T1000 (cell line): ENCODE measurements around the gene NCBP3.
"Not testable (repeated sequence)": the region's sequence is repeated elsewhere in the genome, so short reads cannot be mapped to it uniquely, and the experiment has no call there.

Source experiments
- DNase-seq: peaks from one replicate; lab custom pipeline; 2025; ENCODE audit warnings: mixed read lengths; lab: John Stamatoyannopoulos, UW

Gene NCBP3

DNA sequence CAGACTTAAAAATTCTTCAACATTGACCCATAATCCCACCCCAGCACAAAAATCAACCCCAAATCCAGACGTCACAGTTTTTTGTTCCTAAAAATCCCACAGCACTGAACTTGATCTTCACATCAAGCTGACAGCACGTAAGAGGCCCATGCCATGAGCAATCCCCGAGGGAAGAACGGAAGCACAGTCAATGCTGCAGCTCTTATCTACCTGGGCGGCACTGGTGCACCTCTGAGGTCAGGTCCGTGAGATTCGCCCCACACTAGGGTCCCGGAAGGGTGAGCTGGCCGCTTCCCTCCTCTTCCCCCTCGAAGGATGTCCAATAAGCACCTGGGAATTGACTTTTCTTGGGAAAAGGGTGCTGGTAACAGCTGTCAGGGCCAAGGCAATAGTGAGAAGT is 33.8 kb downstream of the NCBP3 start:
- DNase-seq: no peak

DNA sequence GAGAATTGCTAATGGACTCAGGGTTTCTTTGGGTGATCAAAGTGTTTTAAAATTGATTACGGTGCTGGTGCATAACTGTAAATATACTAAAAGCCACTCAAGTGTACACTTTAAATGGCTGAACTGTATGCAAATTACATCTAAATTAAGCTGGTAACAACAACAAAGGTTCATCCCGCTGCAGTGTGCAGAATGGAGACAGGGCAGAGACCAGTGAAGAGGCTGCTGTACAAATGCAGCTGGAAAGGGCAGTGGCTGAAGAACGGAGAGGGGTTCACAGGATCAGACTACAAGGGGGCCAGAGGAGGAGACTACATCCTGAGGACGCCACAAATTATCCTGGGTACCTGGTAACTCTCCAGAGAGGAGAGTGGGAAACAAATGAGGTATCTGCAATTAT is 36.0 kb downstream of the NCBP3 start:
- no peak for DNase-seq

- no peak for DNase-seq
These were observed 36.9 kb downstream of the NCBP3 start for GRCh38 chr17:3809135-3809534.

GRCh38 chr17:3808701-3809100 is 37.3 kb downstream of the NCBP3 start:
- DNase-seq: no peak

DNA sequence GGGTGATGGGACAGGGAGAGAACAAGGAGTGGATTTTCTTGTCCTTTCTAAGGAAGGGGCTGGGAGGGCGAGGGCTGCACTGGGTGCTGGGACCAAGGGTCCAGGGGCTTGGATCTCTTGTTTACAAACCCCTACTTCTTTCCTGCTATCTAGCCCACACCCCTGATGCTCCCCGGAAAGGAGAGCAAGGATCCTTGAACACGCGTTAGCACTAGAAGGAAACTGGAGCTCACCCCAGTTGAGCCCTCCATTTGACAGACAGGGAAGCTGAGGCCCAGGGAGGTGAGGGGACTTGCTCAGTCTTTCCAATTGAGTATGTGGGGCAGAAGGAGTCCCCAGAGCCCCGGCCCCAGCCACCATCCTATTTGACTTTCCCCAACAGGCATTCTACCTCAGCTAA is 40.5 kb downstream of the NCBP3 start:
- DNase-seq: no peak

DNA sequence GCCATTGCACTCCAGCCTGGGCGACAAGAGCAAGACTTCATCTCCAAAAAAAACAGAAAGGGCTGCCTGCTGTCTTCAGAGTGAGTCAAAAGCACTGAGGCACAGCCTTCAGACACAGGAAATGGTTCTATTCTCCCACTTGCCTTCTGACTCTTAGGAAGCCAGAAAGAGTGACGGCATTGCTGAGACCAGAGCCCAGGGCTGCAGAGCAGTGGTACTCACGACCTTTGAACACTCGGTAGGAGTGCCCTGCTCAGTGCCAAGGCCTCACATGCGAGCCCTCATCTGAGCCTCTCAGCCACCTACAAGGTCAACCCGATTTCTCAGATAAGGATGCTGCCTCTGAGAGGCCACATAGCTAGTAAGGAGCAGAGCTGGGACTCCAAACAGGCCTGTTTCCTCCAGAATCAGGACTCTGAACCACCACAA is 41.5 kb downstream of the NCBP3 start:
- no peak for DNase-seq

- no peak for DNase-seq
These were observed 42.8 kb downstream of the NCBP3 start for GRCh38 chr17:3803308-3803640.

DNA sequence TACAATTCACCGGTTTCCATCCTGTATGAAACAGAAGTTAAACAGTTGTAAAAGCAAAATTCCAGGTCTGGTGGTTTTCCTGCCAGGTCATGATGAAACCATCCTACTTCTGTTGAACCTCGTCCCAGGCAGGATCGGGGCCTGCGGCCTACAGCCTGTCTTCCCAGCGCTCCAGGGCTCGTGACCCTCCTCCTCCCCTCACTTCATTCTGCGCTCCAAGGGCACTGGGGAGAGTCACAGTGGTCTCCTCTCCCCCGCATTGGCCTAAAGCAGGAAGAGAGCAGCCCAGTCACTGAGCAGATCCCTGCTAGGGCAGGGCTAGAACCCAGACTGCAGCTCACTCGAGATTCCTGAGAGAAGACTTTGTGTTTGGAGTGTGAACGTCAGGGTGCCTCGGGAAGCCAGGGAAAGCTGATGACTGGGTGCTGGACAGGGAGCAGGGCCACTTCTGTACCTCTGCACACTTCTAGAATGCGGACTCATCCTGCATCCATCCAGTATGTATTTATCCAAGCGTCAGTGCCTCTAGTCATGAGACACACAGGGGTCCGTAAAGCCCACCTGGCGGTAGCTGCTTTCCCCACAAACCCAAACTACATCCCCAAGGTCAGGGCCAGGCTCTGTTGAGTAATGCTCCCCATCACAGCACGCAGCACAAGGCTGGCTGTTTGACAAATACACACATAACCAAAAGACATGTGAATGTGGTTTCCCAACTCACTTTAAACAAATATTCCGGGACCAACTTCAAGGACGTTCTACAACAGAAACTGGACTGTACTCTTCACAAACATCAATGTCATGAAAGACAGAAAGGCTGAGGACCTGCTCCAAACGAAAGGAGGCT is 43.4 kb downstream of the NCBP3 start:
- DNase-seq: no peak

DNA sequence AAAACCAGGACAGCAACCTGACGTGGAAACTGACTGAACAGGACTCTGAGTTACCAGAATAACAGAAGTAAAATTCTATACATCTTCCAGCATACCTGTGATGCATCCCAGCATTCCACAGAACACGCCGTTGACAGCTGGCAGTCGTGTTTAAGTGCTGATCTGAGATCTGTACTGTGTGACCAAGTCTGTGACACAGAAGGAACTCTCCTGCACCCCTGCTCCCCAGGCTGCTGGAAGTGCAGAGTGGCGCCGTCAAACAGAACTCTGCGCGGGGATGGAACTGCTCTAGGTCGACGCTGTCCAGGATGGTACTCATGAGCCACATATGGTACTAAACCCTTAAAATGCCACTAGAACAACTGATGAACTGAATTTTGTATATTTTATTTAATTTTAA is 44.3 kb downstream of the NCBP3 start:
- DNase-seq: no peak

DNA sequence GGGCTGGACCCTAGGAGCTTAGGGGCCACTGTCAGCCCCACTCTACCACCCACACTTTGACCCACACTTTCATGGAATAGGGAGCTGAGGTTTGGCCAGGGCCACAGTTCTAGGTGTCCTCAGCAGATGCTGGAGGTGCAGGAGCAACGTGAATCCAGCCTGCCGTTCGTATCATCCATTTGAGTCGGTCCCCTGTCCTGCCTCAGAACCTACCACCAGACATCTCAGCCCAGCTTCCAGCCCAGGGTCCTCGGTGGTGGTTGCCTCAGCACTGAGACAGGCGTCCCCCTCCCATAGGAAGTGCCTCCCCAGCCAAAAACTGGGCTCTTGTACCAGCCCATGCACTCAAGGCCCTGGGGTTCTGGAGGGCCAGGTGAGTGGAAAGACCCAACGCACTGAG is 44.7 kb downstream of the NCBP3 start:
- DNase-seq: no peak

DNA sequence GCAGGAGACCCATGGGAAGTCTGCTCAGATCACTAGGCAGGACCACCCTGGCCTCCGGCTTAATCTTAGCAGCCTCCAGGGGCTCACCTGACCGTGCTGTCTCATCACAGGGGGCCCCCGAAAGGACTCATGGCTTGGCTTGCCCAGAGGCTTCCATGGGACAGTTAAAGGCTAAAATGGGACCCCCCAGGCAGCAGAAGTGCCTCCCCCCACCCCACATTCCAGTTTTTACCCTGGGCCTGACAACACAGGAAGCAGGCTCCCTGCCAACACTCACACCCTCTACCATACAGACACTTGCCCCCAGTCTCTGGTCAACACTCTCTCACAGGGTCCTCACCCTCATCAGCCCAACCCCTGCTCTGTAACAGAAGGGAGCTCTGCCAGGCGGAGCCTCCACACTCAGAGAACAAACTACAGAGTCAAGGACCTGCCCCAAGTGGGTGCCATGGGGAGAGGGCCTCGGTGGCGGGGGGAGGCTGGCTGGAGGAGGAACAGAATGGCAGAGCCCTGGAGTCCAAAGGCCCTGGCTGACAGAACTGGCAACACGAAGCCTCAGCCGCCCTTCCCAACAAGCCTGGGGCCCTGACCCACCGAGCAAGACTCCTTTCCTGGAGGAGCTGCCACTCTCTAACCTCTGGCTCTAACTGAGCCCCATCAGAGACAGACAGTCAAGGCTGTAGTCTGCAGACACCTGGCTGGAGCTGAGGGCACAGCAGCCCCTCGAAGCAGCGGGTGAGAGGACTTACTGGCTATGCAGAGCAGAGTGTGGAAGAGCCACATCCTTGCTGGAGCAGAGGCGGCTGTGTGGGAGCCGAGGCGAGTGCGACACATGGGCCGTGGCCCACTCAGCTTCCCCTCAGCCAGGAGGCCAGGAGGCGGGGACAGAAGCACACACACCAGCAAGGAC is 45.4 kb downstream of the NCBP3 start, which contains the start of gene ITGAE:
TSS of gene ITGAE (minus strand) at position 827 of the 910 bp plus-strand sequence. CDS start at position 783, 44 bp downstream.
- DNase-seq: no peak

- DNase-seq: no peak
These were observed 46.7 kb downstream of the NCBP3 start for GRCh38 chr17:3799181-3799945.

- DNase-seq: no peak
These were observed 47.5 kb downstream of the NCBP3 start for GRCh38 chr17:3798273-3799180.

GRCh38 chr17:3796822-3797170 is 49.2 kb downstream of the NCBP3 start:
- DNase-seq: no peak

DNA sequence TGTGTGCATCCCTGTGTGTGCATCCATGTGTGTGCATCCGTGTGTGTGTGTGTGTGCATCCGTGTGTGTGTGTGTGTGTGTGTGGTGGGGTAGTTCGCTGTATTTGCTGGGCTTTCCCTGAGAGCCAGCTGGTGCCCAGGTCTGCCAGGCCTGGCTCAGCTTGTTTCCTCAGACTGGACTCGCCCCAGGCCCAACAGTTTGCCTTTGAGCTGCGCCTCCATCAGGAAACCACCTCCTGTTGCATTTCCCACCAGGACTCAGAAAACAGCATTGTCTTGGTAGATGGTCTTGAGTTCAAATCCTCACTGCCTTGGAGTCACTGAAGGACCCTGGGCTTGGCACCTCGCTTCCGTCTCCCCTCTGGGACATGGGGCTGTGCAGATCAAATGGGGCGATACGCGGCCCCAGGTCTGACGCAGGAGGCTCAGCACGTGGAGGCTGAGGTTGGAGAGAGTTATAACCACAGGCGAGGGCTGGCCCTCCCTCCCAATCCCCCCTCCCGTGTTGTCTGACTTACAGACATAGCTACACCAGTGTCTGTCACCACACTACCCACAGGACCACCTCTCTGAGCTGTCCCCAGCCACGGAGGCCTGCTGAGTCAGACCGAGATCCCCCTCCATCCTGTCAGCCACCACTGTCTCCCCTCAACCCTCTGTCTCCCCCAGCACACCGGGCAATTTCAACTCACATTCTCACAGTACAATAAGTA is 49.8 kb downstream of the NCBP3 start:
- no peak for DNase-seq

- no peak for DNase-seq
These were observed 50.5 kb downstream of the NCBP3 start for GRCh38 chr17:3795390-3796102.

DNA sequence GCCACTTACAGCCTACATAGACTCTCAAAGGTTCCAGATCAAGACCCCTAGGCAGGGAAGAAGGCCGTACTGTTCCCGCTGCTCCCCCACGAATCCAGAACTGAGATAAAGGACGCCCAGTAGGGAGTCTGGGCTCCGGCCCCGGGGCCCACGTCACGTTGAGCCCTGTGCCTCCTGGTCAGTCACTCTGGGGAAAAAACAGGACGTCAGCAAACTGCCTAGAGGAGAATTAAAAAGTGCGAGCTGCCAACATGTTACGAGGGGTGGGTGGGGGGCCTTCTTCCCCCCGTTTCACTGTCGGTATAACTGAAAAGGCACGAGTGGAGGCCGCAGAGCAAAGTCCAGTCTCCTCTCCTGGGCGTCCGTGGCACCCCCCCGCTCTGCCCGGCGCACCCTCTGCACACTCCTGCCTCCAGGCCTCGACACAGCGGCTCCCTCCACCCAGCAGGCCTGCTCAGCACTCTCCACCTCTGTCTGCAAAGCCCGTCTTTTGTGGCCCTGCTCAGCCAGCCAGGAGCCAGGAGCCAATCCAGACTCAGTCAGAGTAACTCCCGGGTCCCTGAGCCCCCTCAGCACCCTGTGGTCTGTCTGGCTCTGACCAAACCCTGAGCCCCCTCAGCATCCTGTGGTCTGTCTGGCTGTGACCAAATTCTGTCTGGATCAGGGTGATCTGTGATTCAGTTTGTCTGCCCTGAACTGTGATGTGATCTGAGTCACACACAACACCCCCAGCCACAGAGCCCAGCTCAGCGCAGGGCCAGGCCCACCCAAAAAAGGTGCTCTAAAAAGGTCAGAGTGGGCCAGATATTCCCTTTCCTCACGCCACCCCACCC is 51.3 kb downstream of the NCBP3 start:
- peak; percentile 29 for DNase-seq

DNA sequence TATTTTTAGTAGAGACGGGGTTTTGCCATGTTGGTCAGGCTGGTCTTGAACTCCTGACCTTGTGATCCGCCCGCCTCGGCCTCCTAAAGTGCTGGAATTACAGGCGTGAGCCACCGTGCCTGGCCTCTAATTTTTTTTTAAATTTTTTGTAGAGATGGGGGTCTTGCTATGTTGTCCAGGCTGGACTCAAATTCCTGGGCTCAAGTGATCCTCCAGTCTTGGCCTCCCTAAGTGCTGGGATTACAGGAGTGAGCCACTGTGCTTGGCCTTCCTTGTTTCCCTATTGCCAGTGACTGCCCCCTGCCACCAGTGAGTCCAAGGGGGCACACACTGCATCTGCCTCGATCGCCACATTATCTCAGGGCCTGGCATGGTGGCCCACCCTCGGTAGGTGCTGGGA is 51.9 kb downstream of the NCBP3 start:
- not testable (repeated sequence) for DNase-seq

DNA sequence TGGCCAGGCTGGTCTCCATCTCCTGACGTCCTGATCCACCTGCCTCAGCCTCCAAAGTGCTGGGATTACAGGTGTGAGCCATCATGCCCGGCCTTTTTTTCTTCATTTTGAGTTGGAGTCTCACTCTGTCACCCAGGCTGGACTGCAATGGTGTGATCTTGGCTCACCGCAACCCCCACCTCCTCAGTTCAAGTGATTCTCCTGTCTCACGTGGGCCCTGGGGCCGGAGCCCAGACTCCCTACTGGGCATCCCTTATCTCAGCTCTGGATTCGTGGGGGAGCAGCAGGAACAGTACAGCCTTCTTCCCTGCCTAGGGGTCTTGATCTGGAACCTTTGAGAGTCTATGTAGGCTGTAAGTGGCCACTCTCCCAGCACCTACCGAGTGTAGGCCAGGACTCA is 52.8 kb downstream of the NCBP3 start:
- not testable (repeated sequence) for DNase-seq
